Measurements from ENCODE around the gene PRPF18.

Gene PRPF18

DNA sequence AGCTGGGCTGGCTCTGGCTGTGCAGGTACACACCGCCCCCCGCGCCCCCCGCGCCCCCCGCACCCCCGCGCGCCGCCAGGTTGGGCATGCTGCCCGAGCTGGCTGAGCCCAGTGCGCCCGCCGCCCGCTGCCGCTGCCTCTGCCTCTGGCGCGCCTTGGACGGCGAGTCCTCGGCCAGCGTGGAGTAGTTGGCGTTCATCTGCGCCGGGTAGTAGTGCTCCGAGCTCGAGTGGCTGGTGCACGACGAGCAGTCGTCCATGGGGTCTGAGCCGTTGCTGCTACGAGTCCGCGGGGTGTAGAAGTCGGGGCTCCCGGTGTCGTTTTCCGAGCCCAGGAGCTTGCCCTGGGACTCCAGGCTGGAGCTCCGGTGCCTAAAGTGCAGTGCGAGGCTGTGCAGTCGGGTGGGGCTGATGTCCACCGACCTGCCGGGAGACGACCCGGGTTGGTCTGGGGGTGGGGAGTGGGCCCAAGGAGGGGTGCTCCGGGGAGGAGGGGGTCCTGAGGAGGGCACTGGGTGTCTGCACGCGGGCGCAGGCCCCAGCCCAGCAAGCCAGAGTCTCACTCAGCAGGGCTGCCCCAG, 70.4 kb downstream of the PRPF18 start:
- H3K27me3 ChIP-seq: peaks cover 5% of the 10 kb centered on the region
- H3K4me1 ChIP-seq (ENCODE audit: control insufficient read depth in 1 of 2, insufficient read depth in 1 of 2, low read depth in 1 of 2, low read length in 1 of 2): peaks cover 14 to 16% of the 10 kb centered on the region in 2 experiments
- no peaks in the 10 kb centered on the region for H3K9me3 ChIP-seq
- no peak overlapping the region for H3K27ac ChIP-seq
- TF ChIP-seq, protein P1, sequence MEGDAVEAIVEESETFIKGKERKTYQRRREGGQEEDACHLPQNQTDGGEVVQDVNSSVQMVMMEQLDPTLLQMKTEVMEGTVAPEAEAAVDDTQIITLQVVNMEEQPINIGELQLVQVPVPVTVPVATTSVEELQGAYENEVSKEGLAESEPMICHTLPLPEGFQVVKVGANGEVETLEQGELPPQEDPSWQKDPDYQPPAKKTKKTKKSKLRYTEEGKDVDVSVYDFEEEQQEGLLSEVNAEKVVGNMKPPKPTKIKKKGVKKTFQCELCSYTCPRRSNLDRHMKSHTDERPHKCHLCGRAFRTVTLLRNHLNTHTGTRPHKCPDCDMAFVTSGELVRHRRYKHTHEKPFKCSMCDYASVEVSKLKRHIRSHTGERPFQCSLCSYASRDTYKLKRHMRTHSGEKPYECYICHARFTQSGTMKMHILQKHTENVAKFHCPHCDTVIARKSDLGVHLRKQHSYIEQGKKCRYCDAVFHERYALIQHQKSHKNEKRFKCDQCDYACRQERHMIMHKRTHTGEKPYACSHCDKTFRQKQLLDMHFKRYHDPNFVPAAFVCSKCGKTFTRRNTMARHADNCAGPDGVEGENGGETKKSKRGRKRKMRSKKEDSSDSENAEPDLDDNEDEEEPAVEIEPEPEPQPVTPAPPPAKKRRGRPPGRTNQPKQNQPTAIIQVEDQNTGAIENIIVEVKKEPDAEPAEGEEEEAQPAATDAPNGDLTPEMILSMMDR (IDR thresholded peaks at IDR 0.05): no peak
- H3K36me3 ChIP-seq: peaks cover 20% of the 10 kb centered on the region
- no peak overlapping the region for H3K4me3 ChIP-seq (ENCODE audit: low read depth in 1 of 2, low read length in 1 of 2)

DNA sequence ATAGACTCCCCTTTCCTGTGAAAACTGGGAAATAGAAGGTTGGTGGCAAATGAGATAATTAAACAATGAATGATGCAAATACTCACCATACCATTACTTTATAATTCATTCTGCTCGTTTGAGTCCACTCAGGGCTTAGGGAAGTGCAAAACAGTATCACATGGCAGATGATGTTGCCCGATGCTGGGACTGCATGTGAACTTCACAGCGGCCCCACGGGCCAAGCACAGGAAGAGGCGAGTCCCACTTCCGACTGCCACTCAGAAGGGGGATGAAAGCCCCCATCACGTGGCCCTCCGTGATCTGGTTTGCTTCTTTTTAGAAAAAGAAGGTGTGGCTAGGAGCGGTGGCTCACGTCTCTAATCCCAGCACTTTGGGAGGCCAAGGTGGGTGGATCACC, 71.5 kb downstream of the PRPF18 start:
- TF ChIP-seq, protein P1 (IDR thresholded peaks at IDR 0.05): no peak
- Histone ChIP-seq H3K4me3 (ENCODE audit: low read depth in 1 of 2, low read length in 1 of 2) (no peak overlapping the region), H3K36me3 (peaks cover 13% of the 10 kb centered on the region)

DNA sequence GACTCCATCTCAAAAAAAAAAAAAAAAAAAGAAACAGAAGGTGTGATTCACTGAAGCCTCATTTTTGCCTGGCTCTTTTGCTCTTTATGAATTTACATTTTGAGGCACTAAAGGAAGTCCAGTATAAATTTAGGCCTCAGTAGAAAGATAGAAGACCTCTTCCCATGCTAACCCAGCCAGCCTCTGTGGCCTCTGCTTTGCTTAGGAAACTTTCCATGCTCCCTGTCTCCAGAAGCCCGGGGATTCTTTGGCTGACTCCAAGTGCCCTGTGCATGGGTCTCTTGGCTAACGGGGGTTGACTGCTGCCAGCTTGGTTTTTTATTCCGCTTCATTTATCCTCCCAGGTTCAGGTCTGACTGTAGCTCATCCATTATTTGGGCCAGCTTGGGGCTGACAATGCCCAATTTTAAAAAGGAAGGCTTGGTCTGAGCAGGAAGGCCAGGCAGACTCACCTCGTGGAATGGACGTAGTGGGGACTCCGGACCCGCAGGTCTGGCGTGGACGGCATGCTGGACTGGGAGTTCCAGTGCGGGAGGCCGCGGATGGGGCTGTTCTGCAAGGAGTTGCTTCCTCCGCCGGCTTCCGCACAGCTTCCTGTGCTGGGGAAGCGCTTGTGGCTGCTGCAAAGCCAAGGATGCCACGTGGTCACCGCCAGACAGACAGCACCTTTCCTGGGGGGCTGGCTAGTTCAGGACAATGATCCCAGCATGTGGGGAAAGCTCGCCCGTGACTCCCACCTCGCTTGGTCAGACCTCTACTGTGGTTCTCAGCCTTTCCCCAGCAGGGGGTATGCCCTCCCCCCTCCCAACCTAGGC, 72.3 kb downstream of the PRPF18 start:
- Histone ChIP-seq H3K9me3 (no peaks in the 10 kb centered on the region), H3K36me3 (peaks cover 10% of the 10 kb centered on the region), H3K27ac (no peak overlapping the region), H3K4me3 (ENCODE audit: low read depth in 1 of 2, low read length in 1 of 2) (peak overlapping the region in 1 of 2 experiments; percentile 18), H3K27me3 (peaks cover 5% of the 10 kb centered on the region), H3K4me1 (ENCODE audit: control insufficient read depth in 1 of 2, insufficient read depth in 1 of 2, low read depth in 1 of 2, low read length in 1 of 2) (peaks cover 14 to 16% of the 10 kb centered on the region in 2 experiments)
- TF ChIP-seq, protein P1 (IDR thresholded peaks at IDR 0.05): no peak

More for the DNA sequence above, 71.5 kb downstream of the PRPF18 start:
- Histone ChIP-seq H3K4me1 (ENCODE audit: control insufficient read depth in 1 of 2, insufficient read depth in 1 of 2, low read depth in 1 of 2, low read length in 1 of 2) (peaks cover 14 to 16% of the 10 kb centered on the region in 2 experiments), H3K27ac (no peak overlapping the region), H3K27me3 (peaks cover 5% of the 10 kb centered on the region), H3K9me3 (no peaks in the 10 kb centered on the region)

DNA sequence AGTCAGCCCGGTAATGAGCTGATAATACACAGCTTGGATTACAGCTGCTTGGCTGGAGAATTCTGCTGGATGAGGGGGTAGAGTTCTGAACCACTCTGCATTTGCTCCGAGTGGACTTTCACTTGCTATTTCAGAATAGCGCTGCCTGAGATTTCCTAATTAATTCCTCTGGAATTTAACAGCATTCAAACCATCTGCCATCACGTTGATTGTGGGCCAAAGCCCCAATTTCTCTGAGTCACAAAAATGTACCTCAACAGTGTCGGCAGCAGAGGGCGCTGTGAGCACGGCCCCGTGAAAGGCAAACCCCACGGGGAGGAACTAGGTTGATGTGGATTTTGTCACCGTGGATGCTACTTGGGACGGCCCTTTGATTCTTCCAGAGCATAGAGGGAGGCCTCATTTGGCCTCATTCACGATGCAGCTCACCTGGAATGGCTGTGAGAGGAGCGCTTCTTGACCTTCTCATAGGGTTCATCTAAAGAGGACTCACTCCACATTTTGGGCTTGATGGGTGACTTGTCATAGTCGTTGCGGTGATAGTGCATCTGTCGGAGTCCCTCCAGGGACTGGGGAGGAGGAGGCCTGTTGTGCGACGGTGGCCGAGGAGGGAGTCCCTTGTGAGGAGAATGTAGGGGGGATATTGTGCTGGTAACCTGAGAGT, 73.3 kb downstream of the PRPF18 start:
- H3K27me3 ChIP-seq: peaks cover 5% of the 10 kb centered on the region
- no peaks in the 10 kb centered on the region for H3K9me3 ChIP-seq
- H3K36me3 ChIP-seq: peaks cover under 1% of the 10 kb centered on the region
- TF ChIP-seq, protein P1 (IDR thresholded peaks at IDR 0.05): peak; percentile 47
- H3K4me1 ChIP-seq (ENCODE audit: control insufficient read depth in 1 of 2, insufficient read depth in 1 of 2, low read depth in 1 of 2, low read length in 1 of 2): peaks cover 14 to 16% of the 10 kb centered on the region in 2 experiments
- no peak overlapping the region for H3K4me3 ChIP-seq (ENCODE audit: low read depth in 1 of 2, low read length in 1 of 2)
- H3K27ac ChIP-seq: no peak overlapping the region

DNA sequence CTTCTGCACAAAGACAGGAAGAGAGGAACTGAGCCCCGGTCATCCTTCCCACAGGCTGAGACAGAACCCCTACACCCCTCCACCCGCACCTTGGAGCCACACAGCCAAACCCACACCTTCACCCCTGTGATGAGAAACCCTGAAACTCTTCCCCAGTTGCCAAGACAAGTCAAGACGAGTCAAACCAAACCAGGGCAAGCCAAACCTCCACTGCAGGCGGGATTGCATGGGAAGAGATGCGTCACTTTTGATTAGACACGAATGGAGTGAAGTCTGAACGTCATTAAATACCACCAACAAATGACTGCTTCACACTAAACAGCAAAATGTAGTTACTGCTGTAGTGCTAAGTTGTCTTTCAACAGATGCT, 73.8 kb downstream of the PRPF18 start:
- H3K27ac ChIP-seq: no peak overlapping the region
- H3K4me1 ChIP-seq (ENCODE audit: control insufficient read depth in 1 of 2, insufficient read depth in 1 of 2, low read depth in 1 of 2, low read length in 1 of 2): peaks cover 14 to 16% of the 10 kb centered on the region in 2 experiments
- no peaks in the 10 kb centered on the region for H3K36me3 ChIP-seq
- H3K27me3 ChIP-seq: peaks cover 5% of the 10 kb centered on the region
- H3K4me3 ChIP-seq (ENCODE audit: low read depth in 1 of 2, low read length in 1 of 2): no peak overlapping the region
- TF ChIP-seq, protein P1 (IDR thresholded peaks at IDR 0.05): no peak
- H3K9me3 ChIP-seq: no peaks in the 10 kb centered on the region
